ENCODE data around the gene RALGAPA2. TPM values are rescaled to one million over a fixed set of nuclear protein-coding genes. Genes with fewer than 3 reads are reported as not detected.

The RALGAPA2 gene
- total RNA-seq, 1 experiment from 2014 or later: 10.8 TPM

GRCh38 chr20:20582734-20583133 lies 129.7 kb downstream of the RALGAPA2 start (continued):
- TF ChIP-seq REST (IDR thresholded peaks at IDR 0.05; ENCODE audit: low read depth): no peak

GRCh38 chr20:20580139-20580538 lies 132.3 kb downstream of the RALGAPA2 start:
- ATAC-seq (no peak), DNase-seq (ENCODE audit: low read depth, low spot score) (no peak)
- no peak overlapping the region for H2AFZ ChIP-seq (ENCODE audit: low read depth, low read length, poor library complexity, severe bottlenecking)
- no peak overlapping the region for H3K4me2 ChIP-seq (ENCODE audit: low read length)
- H3K9ac ChIP-seq (ENCODE audit: low read length): no peak overlapping the region
- intact Hi-C loops (cut with micrococcal nuclease): no loop called here
- H3K36me3 ChIP-seq (ENCODE audit: control insufficient read depth in 1 of 2, insufficient read depth in 2 of 2, low read length in 2 of 2): peaks cover 0 to 6% of the 10 kb centered on the region in 2 experiments; a peak in 1 of 4 replicates
- ChIA-PET CTCF (interaction anchor here (1.9 kb wide), 1 partner anchor 14 kb away, joined by 6 read pairs; no protein-coding TSS in a partner anchor), RAD21 (ENCODE audit: low non-redundant PET in 1 of 2, low total read pairs in 2 of 2, uncharacterized antibody in 2 of 2, unreplicated experiment in 2 of 2) (no interaction called here), POLR2A (no interaction called here)
- no peaks in the 10 kb centered on the region for H3K4me1 ChIP-seq (ENCODE audit: control insufficient read depth in 1 of 2, insufficient read depth in 2 of 2, low read length in 2 of 2)
- H3K9me2 ChIP-seq (ENCODE audit: insufficient read depth): no peaks in the 10 kb centered on the region
- no peak overlapping the region for H3K4me3 ChIP-seq (replicated peaks in 1 of 2; ENCODE audit: low read depth in 1 of 2, low read length in 2 of 2)
- H3K9me3 ChIP-seq (ENCODE audit: control insufficient read depth in 1 of 2, insufficient read depth in 1 of 2, low read depth in 1 of 2, low read length in 2 of 2): no peaks in the 10 kb centered on the region
- TF ChIP-seq YY1 (IDR thresholded peaks at IDR 0.05; ENCODE audit: extremely low read depth, insufficient replicate concordance, low read depth, low read length) (no peak), ATF3 (IDR thresholded peaks at IDR 0.05) (no peak), JUND (IDR thresholded peaks at IDR 0.05) (no peak), EZH2phosphoT487 (IDR thresholded peaks at IDR 0.05; ENCODE audit: borderline replicate concordance) (no peak), CBX3 (IDR thresholded peaks at IDR 0.05; ENCODE audit: low read depth) (no peak), SP1 (IDR thresholded peaks at IDR 0.05; ENCODE audit: low read depth) (no peak), MAX (IDR thresholded peaks at IDR 0.05) (no peak), SIN3A (IDR thresholded peaks at IDR 0.05; ENCODE audit: low read depth) (no peak), CEBPB (IDR thresholded peaks at IDR 0.05; ENCODE audit: low read depth) (no peak), SRF (IDR thresholded peaks at IDR 0.05; ENCODE audit: low read depth) (no peak), REST (IDR thresholded peaks at IDR 0.05; ENCODE audit: low read depth) (no peak), RAD21 (IDR thresholded peaks at IDR 0.05; ENCODE audit: low read depth) (no peak), EZH2 (IDR thresholded peaks at IDR 0.05) (no peak), EGR1 (IDR thresholded peaks at IDR 0.05; ENCODE audit: low read depth) (no peak)
- no peaks in the 10 kb centered on the region for H4K20me1 ChIP-seq (ENCODE audit: insufficient read depth)
- H3K27ac ChIP-seq (ENCODE audit: low read depth, low read length): no peak overlapping the region
- no peaks in the 10 kb centered on the region for H3K27me3 ChIP-seq (ENCODE audit: insufficient read depth, low read length)
- no TSS peak for BruUV-seq (replicated peaks)
- no peaks in the 10 kb centered on the region for H3K79me2 ChIP-seq (ENCODE audit: insufficient read depth, low read length)

Measured in HCT116 (cell line).